ENCODE data around the gene UCHL1.

Gene UCHL1

DNA sequence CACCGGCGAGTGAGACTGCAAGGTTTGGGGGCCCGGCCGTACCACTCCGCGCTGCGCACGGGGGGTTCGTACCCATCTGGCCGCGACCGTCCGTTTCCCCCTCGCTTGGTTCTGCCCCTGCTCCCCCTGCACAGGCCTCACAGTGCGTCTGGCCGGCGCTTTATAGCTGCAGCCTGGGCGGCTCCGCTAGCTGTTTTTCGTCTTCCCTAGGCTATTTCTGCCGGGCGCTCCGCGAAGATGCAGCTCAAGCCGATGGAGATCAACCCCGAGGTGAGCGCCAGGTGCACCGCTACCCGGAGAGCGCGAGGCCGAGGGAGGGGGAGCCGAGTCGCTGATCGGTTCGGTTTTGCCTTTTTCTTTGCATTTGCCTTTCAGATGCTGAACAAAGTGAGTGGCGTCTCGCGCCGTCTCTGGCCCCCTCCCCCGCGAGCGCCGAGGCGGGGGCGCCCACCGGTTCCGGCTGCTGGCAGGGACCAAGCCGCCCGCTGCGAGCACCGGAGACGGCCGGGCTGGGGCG is at the start of gene UCHL1:
TSS of gene UCHL1 (plus strand) at position 189 of the 517 bp plus-strand sequence. CDS start at position 238, 49 bp downstream.
- DNase-seq, result no peak

DNA sequence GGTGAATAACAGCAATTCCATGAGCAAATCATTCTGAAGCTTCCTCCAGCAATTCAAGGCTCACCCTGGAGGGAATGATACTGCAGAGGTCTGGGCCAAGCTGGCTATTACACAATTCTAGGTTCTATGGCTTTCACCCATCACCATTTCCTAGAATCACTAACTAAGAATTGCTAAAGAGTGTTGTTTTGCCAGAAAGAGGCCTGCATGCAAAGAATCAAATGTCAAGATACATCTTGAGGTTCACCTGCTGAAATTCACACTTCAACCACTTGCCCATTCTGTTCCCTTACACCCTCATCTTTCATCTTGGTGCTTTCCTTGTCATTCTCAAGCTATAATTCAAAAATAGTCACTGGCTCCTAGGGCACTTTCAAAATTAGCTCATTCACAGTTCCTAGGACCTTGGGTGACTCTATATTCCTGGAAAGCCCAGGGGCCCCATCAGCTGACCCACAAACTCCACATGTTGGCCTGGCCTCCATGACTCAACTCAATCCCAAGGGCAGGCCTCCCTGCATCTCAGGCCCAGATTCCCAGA is 49.4 kb upstream of the UCHL1 start:
- no peak for DNase-seq

DNA sequence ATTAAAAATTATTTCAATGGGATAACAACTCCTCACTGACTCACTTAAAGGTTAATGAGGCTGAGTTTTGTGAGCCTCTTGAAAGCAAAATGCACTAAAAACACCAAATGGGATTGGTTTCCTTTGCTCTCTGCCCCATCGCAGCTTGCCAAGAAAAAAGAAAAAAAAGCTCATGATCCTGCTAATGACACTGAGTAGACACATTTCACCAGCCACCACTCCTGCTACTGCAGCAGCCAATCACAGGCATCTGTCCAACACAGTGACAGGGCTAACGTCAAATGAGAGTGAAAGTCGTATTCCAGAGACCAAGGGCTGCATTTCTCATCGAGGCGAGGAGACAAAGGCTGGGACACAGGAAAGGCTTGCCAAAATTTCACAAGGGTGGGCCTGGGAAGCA is 47.5 kb upstream of the UCHL1 start:
- no peak for DNase-seq

DNA sequence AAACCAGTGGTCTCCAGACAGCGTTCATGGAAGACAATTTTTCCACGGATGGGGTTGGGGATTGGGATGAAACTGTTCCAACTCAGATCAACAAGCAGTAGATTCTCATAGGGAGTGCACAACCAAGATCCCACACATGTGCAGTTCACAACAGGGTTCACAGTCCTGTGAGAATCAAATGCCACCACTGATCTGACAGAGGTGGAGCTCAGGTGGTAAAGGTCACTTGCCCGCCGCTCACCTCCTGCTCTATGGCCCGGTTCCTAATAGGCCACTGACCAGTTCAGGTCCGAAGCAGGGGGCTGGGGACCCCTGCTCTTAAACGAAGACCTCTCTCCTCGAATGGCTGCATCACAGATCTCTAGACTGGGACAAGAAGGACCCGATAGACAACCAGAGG is 46.8 kb upstream of the UCHL1 start:
- no peak for DNase-seq

DNA sequence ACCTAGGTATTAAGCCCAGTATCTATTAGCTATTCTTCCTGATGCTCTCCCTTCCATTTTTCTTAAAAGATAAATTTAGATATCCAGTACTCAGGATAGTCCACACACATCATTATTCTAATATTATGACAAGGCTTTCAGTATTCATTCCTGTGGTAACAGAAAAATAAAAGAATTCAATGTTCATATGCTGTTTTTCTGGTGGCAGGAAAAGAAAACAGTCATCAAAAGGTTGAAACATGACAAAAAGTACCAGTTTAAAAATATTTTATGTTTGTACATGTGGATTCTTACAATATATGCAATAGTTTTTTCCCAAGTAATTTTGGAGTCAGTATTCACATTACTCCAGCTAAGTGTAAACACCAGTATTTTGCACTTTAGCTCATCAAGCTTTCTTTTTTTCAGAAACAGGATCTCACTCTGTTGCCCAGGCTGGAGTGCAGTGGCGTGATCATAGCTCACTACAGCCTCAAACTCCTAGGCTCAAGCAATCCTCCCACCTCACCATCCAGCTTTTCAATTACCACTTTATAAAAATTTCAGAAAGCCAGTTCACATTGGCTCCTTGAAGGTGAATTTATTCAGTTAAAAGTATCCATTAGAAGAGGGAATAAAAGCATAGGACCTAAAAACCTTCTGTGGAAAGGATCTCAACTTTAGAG is 44.6 kb upstream of the UCHL1 start:
- no peak for DNase-seq

DNA sequence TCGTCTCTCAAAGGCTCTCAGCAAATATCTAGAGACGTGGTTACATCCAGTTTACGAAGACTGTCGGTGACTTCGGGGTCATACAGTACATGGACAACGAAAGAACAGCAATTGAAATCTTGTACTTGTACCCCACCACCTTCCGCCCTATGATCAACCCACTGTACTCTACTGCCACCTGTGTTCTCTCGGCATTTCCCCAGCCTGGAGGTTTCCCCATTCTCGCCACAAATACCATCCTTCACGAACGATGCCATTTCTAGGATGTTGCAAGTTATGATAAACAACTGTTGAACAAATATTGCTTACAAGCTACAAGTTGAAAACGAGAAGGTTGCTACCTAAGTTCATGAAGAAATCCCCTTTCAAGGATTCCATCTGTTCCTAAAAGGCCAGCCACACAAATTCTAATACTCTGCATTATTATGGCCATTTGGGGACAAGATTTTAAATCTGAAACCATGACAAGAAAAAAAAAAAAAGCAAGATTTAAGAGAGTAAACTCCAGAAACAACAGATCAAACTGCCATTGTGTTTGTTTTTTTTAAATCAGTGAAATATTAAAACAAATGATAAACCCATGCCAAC is 44.0 kb upstream of the UCHL1 start:
- DNase-seq, result peak in 1 of 2 donors; percentile 2

DNA sequence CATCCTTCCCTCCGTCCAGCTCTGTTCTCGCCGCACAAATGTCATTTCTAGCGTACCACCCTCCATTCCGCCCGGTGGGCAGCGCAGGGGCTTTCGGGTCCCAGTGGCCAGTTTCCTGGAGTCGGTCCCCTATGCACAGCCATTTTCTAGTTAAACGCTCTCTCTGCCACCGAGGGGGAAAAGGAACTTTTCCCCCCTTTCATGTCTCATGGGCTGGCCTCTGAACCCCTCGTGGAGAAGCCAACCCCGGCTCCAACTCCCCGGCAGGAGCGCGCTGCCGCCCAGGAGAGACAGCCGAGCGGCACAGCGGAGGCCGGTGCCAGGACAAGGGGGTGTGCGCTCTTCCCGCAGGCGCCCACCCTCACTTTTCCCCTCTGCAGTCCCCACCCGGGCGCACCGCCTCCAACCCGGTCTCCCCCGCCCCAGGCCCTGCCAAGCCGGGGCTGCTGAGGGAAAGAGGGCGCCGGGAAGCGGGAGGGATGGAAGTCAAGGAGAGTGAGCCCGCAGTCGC is 43.0 kb upstream of the UCHL1 start:
- DNase-seq, result no peak

DNA sequence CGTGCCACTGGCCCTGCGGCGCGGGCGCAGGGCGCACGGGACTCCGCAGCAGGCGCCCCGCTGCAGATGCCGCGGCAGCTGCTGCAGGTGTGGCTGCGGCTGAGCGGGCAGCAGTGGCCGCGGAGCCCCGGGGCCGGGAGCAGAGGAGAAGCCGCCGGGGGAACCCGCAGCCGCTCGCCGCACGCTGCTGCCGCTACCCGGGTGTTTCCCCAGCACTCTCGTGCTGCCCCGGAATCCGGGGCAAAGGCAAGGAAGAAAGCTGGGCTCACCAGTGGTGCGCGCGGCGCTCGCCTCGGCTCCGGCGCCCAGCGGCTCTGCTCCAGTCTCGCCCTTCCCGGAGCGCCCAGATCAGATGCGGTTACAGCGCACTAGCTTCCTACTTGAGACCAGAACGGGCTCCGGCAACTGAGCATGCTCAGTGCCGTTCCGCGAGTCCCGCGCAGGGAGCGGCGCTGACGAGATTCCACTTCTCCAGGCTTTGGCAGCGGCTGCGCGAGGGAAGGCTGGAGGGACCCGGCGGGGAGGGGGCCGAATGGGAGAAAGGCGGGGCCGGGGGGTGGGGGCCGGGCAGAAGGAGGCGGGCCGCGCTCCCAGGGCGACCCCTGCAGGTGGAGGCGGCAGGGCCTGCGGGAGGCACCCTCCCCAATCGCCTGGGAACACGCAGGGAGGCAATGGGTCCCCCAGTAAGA is 42.4 kb upstream of the UCHL1 start, which contains the start of gene APBB2:
TSS of gene APBB2 (minus strand) at position 407 of the 689 bp plus-strand sequence. CDS start 181,288 bp downstream, outside the sequence.
- peak; percentile 29 to 47 for DNase-seq

DNA sequence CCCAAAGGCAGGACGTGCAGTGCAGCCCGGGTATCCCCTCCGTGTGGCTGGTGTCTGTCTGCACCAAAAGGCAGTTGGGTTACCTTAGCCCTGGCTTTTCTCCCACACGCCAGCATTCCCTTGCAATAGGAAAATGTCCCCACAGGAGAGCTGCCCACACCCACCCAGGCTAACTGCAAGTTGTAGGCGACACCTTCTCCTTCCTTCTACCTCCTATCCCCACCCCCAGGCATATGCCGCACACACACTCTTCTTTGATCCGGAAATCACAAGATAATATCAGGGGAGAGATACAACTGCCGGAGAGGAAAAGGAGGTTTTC is 41.9 kb upstream of the UCHL1 start:
- DNase-seq, result no peak

DNA sequence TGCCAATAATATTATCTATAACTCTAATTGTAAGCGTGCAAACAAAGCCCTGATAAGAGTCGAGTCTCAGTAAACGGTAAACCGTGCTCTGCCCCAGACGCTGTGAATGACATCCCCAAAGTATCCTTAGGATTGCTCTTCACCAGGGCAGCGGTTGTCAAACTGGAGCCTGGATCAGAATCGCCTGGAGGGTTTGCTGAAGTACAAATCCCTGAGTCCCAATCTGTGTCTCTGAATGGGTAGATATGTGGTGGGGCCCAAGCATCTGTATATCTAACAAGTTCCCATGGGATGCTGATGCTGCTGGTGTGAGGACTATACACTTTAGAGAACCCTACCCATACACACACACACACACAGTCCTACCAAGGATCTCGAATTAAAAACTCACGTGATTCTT is 41.6 kb upstream of the UCHL1 start:
- DNase-seq, result no peak

DNA sequence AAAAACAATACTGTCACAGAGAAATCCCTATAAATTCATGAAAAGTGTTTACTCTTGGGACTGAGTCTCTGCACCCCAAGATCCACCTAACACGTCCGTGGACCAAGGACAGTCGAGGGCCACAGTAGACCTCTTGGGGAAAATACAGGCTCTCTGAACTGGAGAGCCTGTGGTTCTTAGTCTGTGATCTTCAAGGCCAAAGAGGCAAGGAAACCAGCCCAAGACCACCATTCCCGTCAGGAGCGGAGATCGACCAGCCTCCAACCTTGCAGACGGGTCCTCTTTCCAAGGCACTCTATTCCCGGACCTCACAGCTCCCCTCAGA is 40.8 kb upstream of the UCHL1 start:
- DNase-seq, result no peak

DNA sequence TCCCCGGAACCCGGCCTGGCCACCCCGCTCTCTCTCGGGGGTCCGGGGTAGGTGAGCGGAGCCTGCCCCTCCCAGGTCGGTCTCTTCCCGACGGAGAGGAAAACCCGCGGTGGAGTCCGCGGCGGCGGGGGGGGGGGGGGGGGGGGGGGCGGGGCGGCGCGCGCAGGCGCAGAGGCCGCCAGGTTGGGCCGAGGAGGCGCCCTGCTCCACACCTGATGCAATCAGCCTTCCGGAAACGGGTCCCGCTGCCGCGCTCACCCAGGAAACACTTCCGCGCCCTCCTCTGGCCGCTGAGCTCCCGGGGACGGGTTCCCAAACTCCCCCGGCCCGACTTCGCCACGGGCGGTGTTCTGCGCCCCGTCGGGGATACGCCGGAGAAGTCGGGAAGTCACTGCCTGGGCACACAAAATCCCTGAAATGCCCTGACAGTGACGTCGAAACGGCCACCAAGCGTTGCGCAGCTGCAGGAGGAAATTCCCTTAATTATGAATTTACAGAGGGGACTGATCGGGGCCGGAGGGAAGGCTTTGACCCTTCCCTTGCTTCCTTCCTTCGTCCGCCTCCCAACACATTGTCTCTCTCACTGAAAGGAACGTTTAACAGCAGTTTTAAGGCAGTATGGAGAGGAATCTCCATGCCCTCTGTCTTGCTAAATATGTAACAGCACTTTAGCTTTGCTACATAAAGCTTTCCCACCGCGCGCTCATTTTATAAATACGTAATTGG is 40.3 kb upstream of the UCHL1 start:
- peak; percentile 19 to 22 for DNase-seq

DNA sequence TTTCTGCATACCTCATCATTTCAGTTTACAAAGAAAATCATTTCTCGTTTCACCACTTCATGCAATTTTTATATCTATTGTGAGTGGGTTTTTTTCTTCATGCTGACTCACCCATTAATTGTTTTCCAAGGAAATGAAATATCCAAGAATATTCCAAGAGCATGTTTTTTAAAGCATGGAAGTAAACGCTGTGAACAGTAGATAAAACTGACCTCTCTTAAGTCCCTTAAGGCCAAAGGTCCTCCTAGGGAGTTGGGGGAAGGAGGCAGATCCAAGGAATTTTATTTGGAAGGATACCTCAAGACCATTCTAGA is 39.8 kb upstream of the UCHL1 start:
- DNase-seq, result no peak

DNA sequence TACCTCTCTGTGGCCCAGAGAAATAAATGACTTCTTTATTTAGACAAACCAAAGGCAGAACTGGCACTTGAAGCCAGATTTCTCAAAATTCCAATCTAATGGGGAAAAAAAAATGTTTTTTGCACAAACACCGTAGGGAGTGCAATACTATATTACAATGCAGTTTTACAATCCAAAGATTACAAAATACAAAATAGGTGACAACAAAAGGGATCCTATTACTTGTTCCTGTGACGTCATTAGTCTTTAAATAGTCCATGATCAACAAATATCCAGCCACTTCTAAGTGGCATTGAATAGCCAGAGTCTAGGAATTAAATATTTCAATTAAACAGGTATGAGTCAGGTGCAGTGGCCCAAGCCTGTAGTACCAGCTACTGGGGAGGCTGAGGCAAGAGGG is 39.4 kb upstream of the UCHL1 start:
- DNase-seq, result no peak

DNA sequence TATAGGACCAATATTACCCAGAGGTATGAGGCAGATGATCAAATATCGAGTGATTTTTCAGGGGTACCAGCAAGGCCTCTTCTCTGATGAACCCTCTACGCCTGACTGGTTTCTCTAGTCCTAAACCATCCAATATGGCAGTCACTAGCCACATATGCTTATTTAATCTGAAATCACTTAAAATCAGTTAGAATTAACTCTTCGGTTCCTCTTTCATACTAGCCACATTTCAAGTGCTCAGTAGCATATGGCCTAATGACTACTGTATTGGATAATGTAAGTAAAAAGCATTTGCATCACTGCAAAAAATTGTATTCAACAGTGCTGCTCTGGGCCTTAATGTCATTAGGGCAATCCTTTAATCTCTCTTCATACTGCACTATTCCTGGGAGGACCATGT is 38.0 kb upstream of the UCHL1 start:
- no peak for DNase-seq

DNA sequence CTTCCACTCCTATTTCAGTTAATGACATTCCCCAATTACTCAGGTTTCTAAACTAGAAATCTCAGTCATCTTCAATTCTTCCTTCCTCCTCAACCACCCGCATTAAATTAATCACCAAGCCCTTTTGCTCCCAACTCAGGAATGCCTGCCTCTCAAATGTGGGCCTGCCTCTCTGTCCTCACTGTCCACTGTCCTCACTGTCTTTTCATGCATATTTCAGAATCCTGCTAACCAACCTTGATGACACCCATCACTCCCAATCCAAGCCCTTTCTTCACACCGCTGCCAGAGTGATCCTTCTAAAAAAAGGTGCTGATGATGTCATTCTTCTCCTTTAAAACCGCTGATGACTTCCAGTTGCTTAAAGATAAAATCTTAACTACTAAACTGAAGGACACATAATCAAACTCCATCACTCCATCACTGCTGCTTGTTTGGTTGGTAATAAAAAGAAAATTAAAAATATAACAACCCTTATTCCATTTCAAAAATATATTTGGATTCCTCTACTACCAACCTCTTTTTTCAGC is 37.2 kb upstream of the UCHL1 start:
- DNase-seq, result no peak

DNA sequence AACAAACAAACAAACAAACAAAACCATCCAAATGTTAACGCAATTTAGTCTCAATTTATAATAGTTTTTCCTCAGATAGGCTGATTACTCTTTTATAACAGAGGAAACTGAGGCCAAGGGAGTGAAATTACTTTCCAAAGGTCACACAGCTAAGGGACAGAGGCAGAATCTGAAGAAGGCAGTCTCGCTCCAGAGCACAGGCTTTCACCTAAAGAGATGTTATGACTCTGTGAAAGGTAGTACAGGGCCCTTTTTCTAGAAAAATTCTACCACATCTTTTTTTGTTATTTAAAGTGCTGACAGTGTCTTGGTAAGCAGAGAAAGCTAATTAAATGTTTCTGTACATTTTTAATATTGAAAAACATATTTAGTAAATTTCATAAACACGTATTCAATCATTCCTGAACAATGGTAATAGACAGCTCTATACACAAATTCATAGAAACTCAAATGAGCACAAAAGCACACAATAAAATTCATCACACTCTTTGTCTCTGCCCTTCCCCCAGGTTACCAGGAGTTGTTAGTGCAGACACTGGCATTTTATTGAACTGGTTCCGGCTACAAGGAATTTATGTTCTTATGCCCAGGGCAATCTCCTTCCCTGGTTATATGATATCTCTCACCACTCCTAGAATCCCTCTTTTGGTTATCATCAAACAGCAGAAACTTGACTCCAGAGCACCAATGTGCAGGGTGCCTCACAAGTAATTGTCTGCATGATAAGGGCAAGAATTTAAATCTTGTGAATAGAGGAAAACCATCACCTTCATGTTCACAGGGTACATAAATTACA is 34.7 kb upstream of the UCHL1 start:
- no peak for DNase-seq

DNA sequence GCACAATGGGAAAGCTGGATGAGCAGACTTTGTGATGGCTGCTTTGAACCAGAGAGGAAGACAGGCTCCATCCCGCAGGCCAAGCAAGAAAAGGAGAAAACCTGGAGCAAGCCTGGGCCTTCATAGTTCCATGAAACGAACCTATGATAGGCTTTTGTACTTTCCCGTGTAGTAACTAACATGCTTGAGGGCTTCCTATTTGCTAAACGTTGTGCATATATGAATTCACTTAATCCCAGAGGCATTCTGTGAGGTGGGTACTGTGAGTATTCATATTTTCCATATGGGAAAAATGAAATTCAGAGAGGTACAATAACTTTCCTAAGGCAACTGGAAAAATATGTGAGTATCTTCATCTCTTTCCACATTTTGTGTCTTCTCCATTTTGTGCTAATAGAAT is 28.8 kb upstream of the UCHL1 start:
- no peak for DNase-seq

DNA sequence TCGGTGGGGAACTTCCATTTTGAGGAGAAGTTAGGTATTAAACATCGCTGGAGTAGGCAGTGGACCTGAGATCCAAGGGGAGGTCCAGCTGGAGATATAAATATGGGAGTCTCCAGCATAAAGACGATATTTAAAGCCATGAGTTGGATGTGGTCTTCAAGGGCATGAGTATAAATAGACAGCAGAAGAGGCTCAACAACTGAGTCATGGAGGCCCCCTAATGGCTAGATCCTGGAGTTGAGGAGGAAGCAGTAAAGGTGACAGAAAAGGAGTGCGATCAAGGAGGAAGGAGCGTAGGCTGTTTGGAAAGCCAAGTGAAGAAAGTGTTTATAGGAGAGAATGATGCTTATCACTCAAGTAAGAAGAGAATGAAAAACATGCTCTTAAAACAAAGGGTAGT is 24.3 kb upstream of the UCHL1 start:
- DNase-seq, result no peak

DNA sequence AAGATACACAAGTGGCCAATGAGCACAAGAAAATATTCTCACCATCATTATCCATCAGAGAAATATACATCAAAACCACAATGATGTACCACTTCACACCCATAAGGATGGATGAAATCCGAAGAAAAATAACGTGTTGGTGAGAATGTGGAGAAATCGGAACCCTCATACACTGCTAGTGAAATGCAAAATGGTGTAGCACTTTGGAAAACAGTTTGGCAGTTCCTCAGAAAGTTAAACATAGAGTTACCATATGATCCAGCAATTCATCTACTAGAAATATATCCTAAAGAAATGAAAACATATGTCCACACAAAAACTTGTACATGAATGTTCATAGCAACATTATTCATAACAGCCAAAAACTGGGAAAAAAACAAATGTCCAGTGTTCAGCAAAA is 23.9 kb upstream of the UCHL1 start:
- no peak for DNase-seq

DNA sequence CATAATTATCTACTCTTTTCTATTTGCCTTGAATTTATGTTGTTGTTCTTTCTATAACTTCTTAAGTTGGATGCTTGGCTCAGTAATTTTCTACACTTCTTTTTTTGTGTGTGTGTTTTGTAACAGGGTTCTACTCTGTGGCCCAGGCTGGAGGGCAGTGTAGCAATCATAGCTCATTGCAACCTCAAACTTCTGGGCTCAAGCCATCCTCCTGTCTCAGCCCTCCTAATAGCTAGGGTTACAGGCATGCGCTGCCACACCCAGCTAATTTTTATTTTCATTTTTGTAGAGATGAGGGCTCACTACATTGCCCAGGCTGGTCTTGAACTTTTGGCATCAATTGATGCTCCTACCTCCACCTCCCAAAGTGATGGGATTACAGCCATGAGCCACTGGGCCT is 20.7 kb upstream of the UCHL1 start:
- no peak for DNase-seq

DNA sequence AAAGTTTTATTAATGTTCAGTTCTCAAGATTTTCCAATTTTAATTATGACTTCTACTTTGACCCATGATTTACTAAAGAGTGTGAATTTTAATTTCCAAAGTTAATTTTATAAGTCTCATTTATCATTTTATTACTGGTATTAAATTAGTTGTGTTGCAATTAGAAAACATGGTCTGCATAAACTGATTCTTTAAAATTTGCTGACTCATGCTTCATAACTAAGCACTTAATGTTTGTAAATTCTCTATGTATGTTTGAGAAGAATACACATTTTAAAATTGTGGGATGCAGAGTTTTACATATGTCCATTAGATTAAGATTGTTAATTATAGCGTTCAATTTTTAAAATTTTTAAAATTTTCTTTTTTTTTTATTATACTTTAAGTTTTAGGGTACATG is 20.2 kb upstream of the UCHL1 start:
- no peak for DNase-seq
